Body of pancreas (tissue), 4 donors: ENCODE measurements around the gene CDA.

Experiments used
- POLR2A ChIP-seq, 3 donors: fragments of 450-650 bp; IDR thresholded peaks; one replicate each; pipeline ENCODE4 v1.6.1; 2016; ENCODE audit warnings: antibody characterized with exemption in 3 of 3, mild to moderate bottlenecking in 2 of 3
- TF ChIP-seq, protein P1 (sequence below), 7 experiments: fragments of 450-650 bp in 4 of 7; fragments of 200-600 bp in 3 of 7; sonication (generic) in 3 of 7; IDR thresholded peaks; one replicate each; pipeline ENCODE4 v1.5.1; 2016 to 2019; ENCODE audit warnings: antibody characterized with exemption in 7 of 7

GRCh38 chr1:20590306-20590777 lies 1.4 kb downstream of the CDA start:
- TF ChIP-seq, protein P1, sequence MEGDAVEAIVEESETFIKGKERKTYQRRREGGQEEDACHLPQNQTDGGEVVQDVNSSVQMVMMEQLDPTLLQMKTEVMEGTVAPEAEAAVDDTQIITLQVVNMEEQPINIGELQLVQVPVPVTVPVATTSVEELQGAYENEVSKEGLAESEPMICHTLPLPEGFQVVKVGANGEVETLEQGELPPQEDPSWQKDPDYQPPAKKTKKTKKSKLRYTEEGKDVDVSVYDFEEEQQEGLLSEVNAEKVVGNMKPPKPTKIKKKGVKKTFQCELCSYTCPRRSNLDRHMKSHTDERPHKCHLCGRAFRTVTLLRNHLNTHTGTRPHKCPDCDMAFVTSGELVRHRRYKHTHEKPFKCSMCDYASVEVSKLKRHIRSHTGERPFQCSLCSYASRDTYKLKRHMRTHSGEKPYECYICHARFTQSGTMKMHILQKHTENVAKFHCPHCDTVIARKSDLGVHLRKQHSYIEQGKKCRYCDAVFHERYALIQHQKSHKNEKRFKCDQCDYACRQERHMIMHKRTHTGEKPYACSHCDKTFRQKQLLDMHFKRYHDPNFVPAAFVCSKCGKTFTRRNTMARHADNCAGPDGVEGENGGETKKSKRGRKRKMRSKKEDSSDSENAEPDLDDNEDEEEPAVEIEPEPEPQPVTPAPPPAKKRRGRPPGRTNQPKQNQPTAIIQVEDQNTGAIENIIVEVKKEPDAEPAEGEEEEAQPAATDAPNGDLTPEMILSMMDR (IDR thresholded peaks at IDR 0.05): no peak
- no peak for TF ChIP-seq POLR2A (IDR thresholded peaks at IDR 0.05)
